UCSD-AML1 (cell line): ENCODE results near the gene GPR31.
"Not testable (repeated sequence)": the region's sequence is repeated elsewhere in the genome, so short reads cannot be mapped to it uniquely, and the experiment has no call there.

Experiments used
- DNase-seq: peaks from one replicate; lab custom pipeline; 2025; ENCODE audit not compliant: unreplicated experiment; lab: John Stamatoyannopoulos, UW

Gene GPR31

GRCh38 chr6:167168296-167168695 is 10.5 kb upstream of the GPR31 start:
- not testable (repeated sequence) for DNase-seq

- DNase-seq, result not testable (repeated sequence)
Observed at GRCh38 chr6:167167699-167168098, 9.9 kb upstream of the GPR31 start.

- no peak for DNase-seq
Observed at GRCh38 chr6:167165858-167166471, 8.2 kb upstream of the GPR31 start.

GRCh38 chr6:167164261-167164660 is 6.5 kb upstream of the GPR31 start:
- DNase-seq, result no peak

- DNase-seq, result no peak
Observed at GRCh38 chr6:167163476-167164011, 5.8 kb upstream of the GPR31 start.

GRCh38 chr6:167162591-167162990 is 4.8 kb upstream of the GPR31 start:
- no peak for DNase-seq

GRCh38 chr6:167161851-167162467 is 4.2 kb upstream of the GPR31 start:
- DNase-seq, result no peak

- no peak for DNase-seq
Observed at GRCh38 chr6:167157414-167157813, 366 bp downstream of the GPR31 start.

- DNase-seq, result no peak
Observed at GRCh38 chr6:167154895-167155294, 2.9 kb downstream of the GPR31 start.

- DNase-seq, result no peak
Observed at GRCh38 chr6:167154291-167154690, 3.5 kb downstream of the GPR31 start.

- no peak for DNase-seq
Observed at GRCh38 chr6:167153521-167153959, 4.2 kb downstream of the GPR31 start.

- DNase-seq, result no peak
Observed at GRCh38 chr6:167152862-167153261, 4.9 kb downstream of the GPR31 start.

GRCh38 chr6:167151648-167152047 is 6.1 kb downstream of the GPR31 start:
- no peak for DNase-seq

GRCh38 chr6:167150941-167151549 is 6.7 kb downstream of the GPR31 start:
- no peak for DNase-seq

- no peak for DNase-seq
Observed at GRCh38 chr6:167148997-167149396, 8.8 kb downstream of the GPR31 start.

- no peak for DNase-seq
Observed at GRCh38 chr6:167148021-167148420, 9.8 kb downstream of the GPR31 start.

GRCh38 chr6:167146977-167147376 is 10.8 kb downstream of the GPR31 start:
- no peak for DNase-seq

GRCh38 chr6:167146135-167146534 is 11.6 kb downstream of the GPR31 start:
- DNase-seq, result no peak

- DNase-seq, result no peak
Observed at GRCh38 chr6:167145461-167145860, 12.3 kb downstream of the GPR31 start.

- no peak for DNase-seq
Observed at GRCh38 chr6:167143041-167143440, 14.7 kb downstream of the GPR31 start.

GRCh38 chr6:167142433-167142761 is 15.4 kb downstream of the GPR31 start:
- no peak for DNase-seq

- DNase-seq, result peak; percentile 62
Observed at GRCh38 chr6:167141667-167142432, 15.9 kb downstream of the GPR31 start.
